ENCODE results near the gene IDH3B.

Gene IDH3B

GRCh38 chr20:2643708-2644107 is 20.3 kb downstream of the IDH3B start:
- Histone ChIP-seq H3K27ac (ENCODE audit: low read depth, low read length, poor library complexity, severe bottlenecking) (no peak overlapping the region), H2AFZ (ENCODE audit: low read length) (no peak overlapping the region), H3K4me3 (ENCODE audit: low read depth, low read length, poor library complexity, severe bottlenecking) (no peak overlapping the region), H4K20me1 (ENCODE audit: insufficient read depth, low read length) (no peaks in the 10 kb centered on the region), H3K9me2 (ENCODE audit: low read depth, low read length) (no peaks in the 10 kb centered on the region), H3K27me3 (ENCODE audit: insufficient read depth, low read length) (no peaks in the 10 kb centered on the region), H3K79me2 (ENCODE audit: insufficient read depth, low read length) (no peaks in the 10 kb centered on the region), H3K9ac (ENCODE audit: low read length) (no peak overlapping the region), H3K4me1 (ENCODE audit: insufficient read depth, low read length, severe bottlenecking) (no peaks in the 10 kb centered on the region), H3K4me2 (ENCODE audit: low read length) (no peak overlapping the region), H3F3A (ENCODE audit: insufficient read depth, low read length) (no peaks in the 10 kb centered on the region), H3K36me3 (ENCODE audit: insufficient read depth, low read length) (no peaks in the 10 kb centered on the region), H3K9me3 (ENCODE audit: low read length) (no peaks in the 10 kb centered on the region)
- no peak for TF ChIP-seq EZH2 (IDR thresholded peaks at IDR 0.05; ENCODE audit: borderline replicate concordance, low read length)
- TF ChIP-seq CTCF (IDR thresholded peaks at IDR 0.05; ENCODE audit: low read length): no peak

- no peak overlapping the region for H3K4me3 ChIP-seq (ENCODE audit: low read depth, low read length, poor library complexity, severe bottlenecking)
- no peak overlapping the region for H3K9ac ChIP-seq (ENCODE audit: low read length)
- TF ChIP-seq EZH2 (IDR thresholded peaks at IDR 0.05; ENCODE audit: borderline replicate concordance, low read length) (no peak), CTCF (IDR thresholded peaks at IDR 0.05; ENCODE audit: low read length) (no peak)
- no peaks in the 10 kb centered on the region for H3F3A ChIP-seq (ENCODE audit: insufficient read depth, low read length)
- no peak overlapping the region for H3K4me2 ChIP-seq (ENCODE audit: low read length)
- H3K27ac ChIP-seq (ENCODE audit: low read depth, low read length, poor library complexity, severe bottlenecking): no peak overlapping the region
- no peaks in the 10 kb centered on the region for H3K79me2 ChIP-seq (ENCODE audit: insufficient read depth, low read length)
- no peaks in the 10 kb centered on the region for H3K36me3 ChIP-seq (ENCODE audit: insufficient read depth, low read length)
- no peaks in the 10 kb centered on the region for H3K4me1 ChIP-seq (ENCODE audit: insufficient read depth, low read length, severe bottlenecking)
- no peaks in the 10 kb centered on the region for H3K9me2 ChIP-seq (ENCODE audit: low read depth, low read length)
- no peak overlapping the region for H2AFZ ChIP-seq (ENCODE audit: low read length)
- no peaks in the 10 kb centered on the region for H3K27me3 ChIP-seq (ENCODE audit: insufficient read depth, low read length)
- H4K20me1 ChIP-seq (ENCODE audit: insufficient read depth, low read length): no peaks in the 10 kb centered on the region
- H3K9me3 ChIP-seq (ENCODE audit: low read length): no peaks in the 10 kb centered on the region
Measured at GRCh38 chr20:2640899-2641298, 23.1 kb downstream of the IDH3B start.

- Histone ChIP-seq H3K79me2 (ENCODE audit: insufficient read depth, low read length) (no peaks in the 10 kb centered on the region), H4K20me1 (ENCODE audit: insufficient read depth, low read length) (no peaks in the 10 kb centered on the region), H3K4me1 (ENCODE audit: insufficient read depth, low read length, severe bottlenecking) (no peaks in the 10 kb centered on the region), H3F3A (ENCODE audit: insufficient read depth, low read length) (no peaks in the 10 kb centered on the region), H3K36me3 (ENCODE audit: insufficient read depth, low read length) (no peaks in the 10 kb centered on the region), H3K27me3 (ENCODE audit: insufficient read depth, low read length) (no peaks in the 10 kb centered on the region), H3K9ac (ENCODE audit: low read length) (no peak overlapping the region), H3K9me2 (ENCODE audit: low read depth, low read length) (no peaks in the 10 kb centered on the region), H3K9me3 (ENCODE audit: low read length) (no peaks in the 10 kb centered on the region), H3K4me2 (ENCODE audit: low read length) (no peak overlapping the region), H2AFZ (ENCODE audit: low read length) (no peak overlapping the region), H3K4me3 (ENCODE audit: low read depth, low read length, poor library complexity, severe bottlenecking) (no peak overlapping the region), H3K27ac (ENCODE audit: low read depth, low read length, poor library complexity, severe bottlenecking) (no peak overlapping the region)
- TF ChIP-seq CTCF (IDR thresholded peaks at IDR 0.05; ENCODE audit: low read length) (no peak), EZH2 (IDR thresholded peaks at IDR 0.05; ENCODE audit: borderline replicate concordance, low read length) (no peak)
Measured at GRCh38 chr20:2640260-2640659, 23.8 kb downstream of the IDH3B start.

Measured in OCI-LY1 (cell line).